ENCODE results near the gene FKBP5. TPM values are rescaled to one million over a fixed set of nuclear protein-coding genes. Genes with fewer than 3 reads are reported as not detected.
A peak's percentile ranks its signal among the peaks of the same experiment; 100 is the strongest.
"Not testable (repeated sequence)": the region's sequence is repeated elsewhere in the genome, so short reads cannot be mapped to it uniquely, and the experiment has no call there.

Gene FKBP5
- total RNA-seq, 4 donors from 2014 or later: 453 to 676 (median 478) TPM

- no peak for ATAC-seq
- Histone ChIP-seq H3K9me3 (no peaks in the 10 kb centered on the region), H3K27me3 (no peaks in the 10 kb centered on the region), H3K4me1 (peaks cover 71 to 100% (median 80%) of the 10 kb centered on the region in 3 donors), H3K27ac (peak overlapping the region; percentile 91 to 100 (median 98)), H3K4me3 (no peak overlapping the region), H3K36me3 (peaks cover 15 to 39% of the 10 kb centered on the region in 2 donors)
- TF ChIP-seq CTCF (IDR thresholded peaks at IDR 0.05) (no peak), EP300 (IDR thresholded peaks at IDR 0.05) (no peak), POLR2A (IDR thresholded peaks at IDR 0.05) (no peak), POLR2AphosphoS5 (IDR thresholded peaks at IDR 0.05) (no peak)
- 78 to 84% methylated on average over 8 of the region's 8 CpGs for WGBS, 2 donors (ENCODE audit: low coverage in 1 of 2)
Observed at GRCh38 chr6:35599761-35600658, 88.7 kb downstream of the FKBP5 start.

GRCh38 chr6:35598621-35599020 is 90.1 kb downstream of the FKBP5 start:
- ATAC-seq, H3K27me3 ChIP-seq, H3K9me3 ChIP-seq, H3K4me3 ChIP-seq: not testable (repeated sequence)
- 96 to 100% methylated on average over 4 to 8 of the region's 8 CpGs for WGBS, 2 donors (ENCODE audit: low coverage in 1 of 2)
- Histone ChIP-seq H3K4me1 (peaks cover 67 to 100% (median 85%) of the 10 kb centered on the region in 3 donors), H3K36me3 (peaks cover 28 to 46% of the 10 kb centered on the region in 2 donors), H3K27ac (peak overlapping the region; percentile 45 to 97 (median 88))

GRCh38 chr6:35596448-35597442 is 92.0 kb downstream of the FKBP5 start:
- Histone ChIP-seq H3K4me3 (no peak overlapping the region), H3K9me3 (no peaks in the 10 kb centered on the region), H3K27me3 (no peaks in the 10 kb centered on the region), H3K27ac (peak overlapping the region; percentile 71 to 97 (median 88)), H3K4me1 (peaks cover 70 to 100% (median 90%) of the 10 kb centered on the region in 3 donors), H3K36me3 (peaks cover 39 to 63% of the 10 kb centered on the region in 2 donors)
- TF ChIP-seq POLR2AphosphoS5 (IDR thresholded peaks at IDR 0.05) (peak; percentile 76), EP300 (IDR thresholded peaks at IDR 0.05) (no peak), POLR2A (IDR thresholded peaks at IDR 0.05) (no peak), CTCF (IDR thresholded peaks at IDR 0.05) (no peak)
- WGBS, 2 donors (ENCODE audit: low coverage in 1 of 2): 50 to 76% methylated on average over 3 to 8 of the region's 8 CpGs
- ATAC-seq: no peak

- peak overlapping the region in 3 of 4 donors; percentile 1 to 97 (median 52) for H3K27ac ChIP-seq
- WGBS, 2 donors (ENCODE audit: low coverage in 1 of 2): 92 to 95% methylated on average over 5 to 6 of the region's 6 CpGs
- no peak overlapping the region for H3K4me3 ChIP-seq
- H3K4me1 ChIP-seq: peaks cover 62 to 100% (median 87%) of the 10 kb centered on the region in 3 donors
- no peak for TF ChIP-seq POLR2A (IDR thresholded peaks at IDR 0.05)
- TF ChIP-seq POLR2AphosphoS5 (IDR thresholded peaks at IDR 0.05): no peak
- TF ChIP-seq CTCF (IDR thresholded peaks at IDR 0.05): no peak
- TF ChIP-seq EP300 (IDR thresholded peaks at IDR 0.05): no peak
- H3K9me3 ChIP-seq: no peaks in the 10 kb centered on the region
- peaks cover 39 to 70% of the 10 kb centered on the region in 2 donors for H3K36me3 ChIP-seq
- no peaks in the 10 kb centered on the region for H3K27me3 ChIP-seq
- ATAC-seq: no peak
Observed at GRCh38 chr6:35594503-35595186, 94.1 kb downstream of the FKBP5 start.

Measured in gastroesophageal sphincter (tissue), 4 donors.